ENCODE results near the gene PML. TPM values are rescaled to one million over a fixed set of nuclear protein-coding genes. Genes with fewer than 3 reads are reported as not detected.

The PML gene
- total and polyA plus RNA-seq, 9 of the 15 experiments (the other 6 are each of a cell fraction or from before 2014, with no cell fraction given), result 5.0 to 50.7 (median 10.1) TPM

DNA sequence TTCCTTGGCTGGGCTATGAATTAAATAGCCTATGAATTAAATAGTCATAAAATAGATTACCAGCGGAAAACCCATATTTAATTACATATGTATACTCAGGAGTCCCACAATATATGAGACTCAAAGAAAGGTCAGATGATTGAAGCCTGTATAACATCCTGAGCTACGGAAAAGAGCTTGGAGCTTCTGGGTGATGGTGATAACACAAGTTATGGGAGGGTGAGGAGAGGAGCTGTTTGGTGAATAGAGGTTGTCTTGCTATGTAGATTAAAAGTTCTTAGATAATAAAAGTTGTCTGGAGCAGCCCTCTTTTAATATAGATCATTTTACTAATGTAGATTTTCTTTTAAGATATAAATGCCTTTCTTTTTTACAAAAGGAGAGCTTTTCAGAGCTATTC is 1.8 kb downstream of the PML start (continued):
- TF ChIP-seq, protein P1, sequence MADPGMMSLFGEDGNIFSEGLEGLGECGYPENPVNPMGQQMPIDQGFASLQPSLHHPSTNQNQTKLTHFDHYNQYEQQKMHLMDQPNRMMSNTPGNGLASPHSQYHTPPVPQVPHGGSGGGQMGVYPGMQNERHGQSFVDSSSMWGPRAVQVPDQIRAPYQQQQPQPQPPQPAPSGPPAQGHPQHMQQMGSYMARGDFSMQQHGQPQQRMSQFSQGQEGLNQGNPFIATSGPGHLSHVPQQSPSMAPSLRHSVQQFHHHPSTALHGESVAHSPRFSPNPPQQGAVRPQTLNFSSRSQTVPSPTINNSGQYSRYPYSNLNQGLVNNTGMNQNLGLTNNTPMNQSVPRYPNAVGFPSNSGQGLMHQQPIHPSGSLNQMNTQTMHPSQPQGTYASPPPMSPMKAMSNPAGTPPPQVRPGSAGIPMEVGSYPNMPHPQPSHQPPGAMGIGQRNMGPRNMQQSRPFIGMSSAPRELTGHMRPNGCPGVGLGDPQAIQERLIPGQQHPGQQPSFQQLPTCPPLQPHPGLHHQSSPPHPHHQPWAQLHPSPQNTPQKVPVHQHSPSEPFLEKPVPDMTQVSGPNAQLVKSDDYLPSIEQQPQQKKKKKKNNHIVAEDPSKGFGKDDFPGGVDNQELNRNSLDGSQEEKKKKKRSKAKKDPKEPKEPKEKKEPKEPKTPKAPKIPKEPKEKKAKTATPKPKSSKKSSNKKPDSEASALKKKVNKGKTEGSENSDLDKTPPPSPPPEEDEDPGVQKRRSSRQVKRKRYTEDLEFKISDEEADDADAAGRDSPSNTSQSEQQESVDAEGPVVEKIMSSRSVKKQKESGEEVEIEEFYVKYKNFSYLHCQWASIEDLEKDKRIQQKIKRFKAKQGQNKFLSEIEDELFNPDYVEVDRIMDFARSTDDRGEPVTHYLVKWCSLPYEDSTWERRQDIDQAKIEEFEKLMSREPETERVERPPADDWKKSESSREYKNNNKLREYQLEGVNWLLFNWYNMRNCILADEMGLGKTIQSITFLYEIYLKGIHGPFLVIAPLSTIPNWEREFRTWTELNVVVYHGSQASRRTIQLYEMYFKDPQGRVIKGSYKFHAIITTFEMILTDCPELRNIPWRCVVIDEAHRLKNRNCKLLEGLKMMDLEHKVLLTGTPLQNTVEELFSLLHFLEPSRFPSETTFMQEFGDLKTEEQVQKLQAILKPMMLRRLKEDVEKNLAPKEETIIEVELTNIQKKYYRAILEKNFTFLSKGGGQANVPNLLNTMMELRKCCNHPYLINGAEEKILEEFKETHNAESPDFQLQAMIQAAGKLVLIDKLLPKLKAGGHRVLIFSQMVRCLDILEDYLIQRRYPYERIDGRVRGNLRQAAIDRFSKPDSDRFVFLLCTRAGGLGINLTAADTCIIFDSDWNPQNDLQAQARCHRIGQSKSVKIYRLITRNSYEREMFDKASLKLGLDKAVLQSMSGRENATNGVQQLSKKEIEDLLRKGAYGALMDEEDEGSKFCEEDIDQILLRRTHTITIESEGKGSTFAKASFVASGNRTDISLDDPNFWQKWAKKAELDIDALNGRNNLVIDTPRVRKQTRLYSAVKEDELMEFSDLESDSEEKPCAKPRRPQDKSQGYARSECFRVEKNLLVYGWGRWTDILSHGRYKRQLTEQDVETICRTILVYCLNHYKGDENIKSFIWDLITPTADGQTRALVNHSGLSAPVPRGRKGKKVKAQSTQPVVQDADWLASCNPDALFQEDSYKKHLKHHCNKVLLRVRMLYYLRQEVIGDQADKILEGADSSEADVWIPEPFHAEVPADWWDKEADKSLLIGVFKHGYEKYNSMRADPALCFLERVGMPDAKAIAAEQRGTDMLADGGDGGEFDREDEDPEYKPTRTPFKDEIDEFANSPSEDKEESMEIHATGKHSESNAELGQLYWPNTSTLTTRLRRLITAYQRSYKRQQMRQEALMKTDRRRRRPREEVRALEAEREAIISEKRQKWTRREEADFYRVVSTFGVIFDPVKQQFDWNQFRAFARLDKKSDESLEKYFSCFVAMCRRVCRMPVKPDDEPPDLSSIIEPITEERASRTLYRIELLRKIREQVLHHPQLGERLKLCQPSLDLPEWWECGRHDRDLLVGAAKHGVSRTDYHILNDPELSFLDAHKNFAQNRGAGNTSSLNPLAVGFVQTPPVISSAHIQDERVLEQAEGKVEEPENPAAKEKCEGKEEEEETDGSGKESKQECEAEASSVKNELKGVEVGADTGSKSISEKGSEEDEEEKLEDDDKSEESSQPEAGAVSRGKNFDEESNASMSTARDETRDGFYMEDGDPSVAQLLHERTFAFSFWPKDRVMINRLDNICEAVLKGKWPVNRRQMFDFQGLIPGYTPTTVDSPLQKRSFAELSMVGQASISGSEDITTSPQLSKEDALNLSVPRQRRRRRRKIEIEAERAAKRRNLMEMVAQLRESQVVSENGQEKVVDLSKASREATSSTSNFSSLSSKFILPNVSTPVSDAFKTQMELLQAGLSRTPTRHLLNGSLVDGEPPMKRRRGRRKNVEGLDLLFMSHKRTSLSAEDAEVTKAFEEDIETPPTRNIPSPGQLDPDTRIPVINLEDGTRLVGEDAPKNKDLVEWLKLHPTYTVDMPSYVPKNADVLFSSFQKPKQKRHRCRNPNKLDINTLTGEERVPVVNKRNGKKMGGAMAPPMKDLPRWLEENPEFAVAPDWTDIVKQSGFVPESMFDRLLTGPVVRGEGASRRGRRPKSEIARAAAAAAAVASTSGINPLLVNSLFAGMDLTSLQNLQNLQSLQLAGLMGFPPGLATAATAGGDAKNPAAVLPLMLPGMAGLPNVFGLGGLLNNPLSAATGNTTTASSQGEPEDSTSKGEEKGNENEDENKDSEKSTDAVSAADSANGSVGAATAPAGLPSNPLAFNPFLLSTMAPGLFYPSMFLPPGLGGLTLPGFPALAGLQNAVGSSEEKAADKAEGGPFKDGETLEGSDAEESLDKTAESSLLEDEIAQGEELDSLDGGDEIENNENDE (IDR thresholded peaks at IDR 0.05; ENCODE audit: low read depth, low read length), result no peak
- TF ChIP-seq, protein P2, sequence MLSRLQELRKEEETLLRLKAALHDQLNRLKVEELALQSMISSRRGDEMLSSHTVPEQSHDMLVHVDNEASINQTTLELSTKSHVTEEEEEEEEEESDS (CRISPR knock-in tag; IDR thresholded peaks at IDR 0.05), result no peak
- TF ChIP-seq HDAC8 (tag; IDR thresholded peaks at IDR 0.05) (no peak), KDM2B (CRISPR knock-in tag; IDR thresholded peaks at IDR 0.05) (no peak), MYBL2 (IDR thresholded peaks at IDR 0.05; ENCODE audit: low read depth) (no peak), MYBL2 (CRISPR knock-in tag; IDR thresholded peaks at IDR 0.05; ENCODE audit: borderline replicate concordance) (no peak), SMARCB1 (IDR thresholded peaks at IDR 0.05; ENCODE audit: insufficient read length, low read depth) (no peak), DPF2 (IDR thresholded peaks at IDR 0.05) (0 out of 2 replicates have a peak, but pooled peaks have one; percentile 23), SMARCA5 (IDR thresholded peaks at IDR 0.05) (no peak), ZNF586 (CRISPR knock-in tag; conservative IDR thresholded peaks at IDR 0.05) (no peak), ETV5 (CRISPR knock-in tag; IDR thresholded peaks at IDR 0.05; ENCODE audit: low read depth) (no peak), NR3C1 (CRISPR knock-in tag; IDR thresholded peaks at IDR 0.05) (no peak), GTF2A2 (tag; IDR thresholded peaks at IDR 0.05) (no peak), ZNF695 (CRISPR knock-in tag; IDR thresholded peaks at IDR 0.05) (no peak), NR1H2 (CRISPR knock-in tag; IDR thresholded peaks at IDR 0.05) (no peak)
- TF ChIP-seq, protein P3, sequence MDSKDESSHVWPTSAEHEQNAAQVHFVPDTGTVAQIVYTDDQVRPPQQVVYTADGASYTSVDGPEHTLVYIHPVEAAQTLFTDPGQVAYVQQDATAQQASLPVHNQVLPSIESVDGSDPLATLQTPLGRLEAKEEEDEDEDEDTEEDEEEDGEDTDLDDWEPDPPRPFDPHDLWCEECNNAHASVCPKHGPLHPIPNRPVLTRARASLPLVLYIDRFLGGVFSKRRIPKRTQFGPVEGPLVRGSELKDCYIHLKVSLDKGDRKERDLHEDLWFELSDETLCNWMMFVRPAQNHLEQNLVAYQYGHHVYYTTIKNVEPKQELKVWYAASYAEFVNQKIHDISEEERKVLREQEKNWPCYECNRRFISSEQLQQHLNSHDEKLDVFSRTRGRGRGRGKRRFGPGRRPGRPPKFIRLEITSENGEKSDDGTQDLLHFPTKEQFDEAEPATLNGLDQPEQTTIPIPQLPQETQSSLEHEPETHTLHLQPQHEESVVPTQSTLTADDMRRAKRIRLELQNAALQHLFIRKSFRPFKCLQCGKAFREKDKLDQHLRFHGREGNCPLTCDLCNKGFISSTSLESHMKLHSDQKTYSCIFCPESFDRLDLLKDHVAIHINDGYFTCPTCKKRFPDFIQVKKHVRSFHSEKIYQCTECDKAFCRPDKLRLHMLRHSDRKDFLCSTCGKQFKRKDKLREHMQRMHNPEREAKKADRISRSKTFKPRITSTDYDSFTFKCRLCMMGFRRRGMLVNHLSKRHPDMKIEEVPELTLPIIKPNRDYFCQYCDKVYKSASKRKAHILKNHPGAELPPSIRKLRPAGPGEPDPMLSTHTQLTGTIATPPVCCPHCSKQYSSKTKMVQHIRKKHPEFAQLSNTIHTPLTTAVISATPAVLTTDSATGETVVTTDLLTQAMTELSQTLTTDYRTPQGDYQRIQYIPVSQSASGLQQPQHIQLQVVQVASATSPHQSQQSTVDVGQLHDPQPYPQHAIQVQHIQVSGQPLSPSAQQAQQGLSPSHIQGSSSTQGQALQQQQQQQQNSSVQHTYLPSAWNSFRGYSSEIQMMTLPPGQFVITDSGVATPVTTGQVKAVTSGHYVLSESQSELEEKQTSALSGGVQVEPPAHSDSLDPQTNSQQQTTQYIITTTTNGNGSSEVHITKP (IDR thresholded peaks at IDR 0.05; ENCODE audit: partially characterized antibody), result no peak

All from K562 (cell line).